Stimulated activated naive CD8-positive, alpha-beta T cell treated with anti-CD3 and anti-CD28 coated beads, Interleukin-15, amount 100 ng/mL, for 72 hours (primary cell): ENCODE measurements around the gene TVP23A.
"Not testable (repeated sequence)": the region's sequence is repeated elsewhere in the genome, so short reads cannot be mapped to it uniquely, and the experiment has no call there.

Source experiments
- ATAC-seq: fragments of 150-1000 bp; cut with Tn5 transposase; 2 replicates; pipeline ENCODE4 v1.10.0; 2021; ENCODE audit warnings: mild to moderate bottlenecking, moderate library complexity
- DNase-seq, 2 donors: peaks; one replicate each; pipeline ENCODE4 v3.0.0; 2021 to 2022
- H3K27ac Mint-ChIP-seq, 2 donors: one replicate each; pipeline ENCODE4 v1.8.0; 2022; ENCODE audit warnings: mild to moderate bottlenecking in 2 of 2, mixed read lengths in 2 of 2, moderate library complexity in 2 of 2
- H3K27me3 Mint-ChIP-seq: one replicate; pipeline ENCODE4 v1.8.0; 2022; ENCODE audit warnings: mixed read lengths
- H3K4me1 Mint-ChIP-seq: one replicate; pipeline ENCODE4 v1.8.0; 2022; ENCODE audit warnings: mild to moderate bottlenecking, mixed read lengths
- H3K4me3 Mint-ChIP-seq, 2 donors: one replicate each; pipeline ENCODE4 v1.8.0; 2022; ENCODE audit warnings: mild to moderate bottlenecking in 2 of 2, mixed read lengths in 2 of 2, moderate library complexity in 1 of 2
- H3K9me3 Mint-ChIP-seq, 2 donors: one replicate each; pipeline ENCODE4 v1.8.0; 2022; ENCODE audit warnings: mixed read lengths in 2 of 2

The TVP23A gene

GRCh38 chr16:10782628-10783027 is 36.0 kb downstream of the TVP23A start:
- DNase-seq (no peak), ATAC-seq (no peak)
- no peaks in the 10 kb centered on the region for H3K9me3 Mint-ChIP-seq
- H3K27me3 Mint-ChIP-seq, result peaks cover 39% of the 10 kb centered on the region
- no peak overlapping the region for H3K27ac Mint-ChIP-seq
- no peak overlapping the region for H3K4me3 Mint-ChIP-seq
- peaks cover 7% of the 10 kb centered on the region for H3K4me1 Mint-ChIP-seq

DNA sequence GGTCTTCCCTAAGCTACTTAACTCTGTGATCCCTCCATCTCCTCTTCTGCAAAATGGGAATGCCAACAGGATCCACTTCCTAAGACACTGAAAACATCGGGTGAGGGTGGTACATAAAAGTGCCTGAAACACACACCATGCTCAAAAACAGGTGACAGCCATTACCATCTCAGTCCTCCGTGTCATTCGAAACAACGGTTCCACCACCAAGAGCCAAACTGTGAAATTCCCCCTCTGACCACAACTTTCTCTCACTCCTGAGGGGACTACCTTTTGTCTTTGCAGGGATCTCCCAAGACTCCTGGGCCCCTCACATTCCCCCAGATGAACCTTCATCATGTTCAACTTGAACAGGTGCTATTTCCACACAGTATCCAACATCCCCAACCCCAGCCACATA is 38.0 kb downstream of the TVP23A start:
- H3K9me3 Mint-ChIP-seq, result no peaks in the 10 kb centered on the region
- peaks cover 21% of the 10 kb centered on the region for H3K4me1 Mint-ChIP-seq
- ATAC-seq (no peak), DNase-seq (no peak)
- no peak overlapping the region for H3K4me3 Mint-ChIP-seq
- H3K27me3 Mint-ChIP-seq, result peaks cover 39% of the 10 kb centered on the region
- no peak overlapping the region for H3K27ac Mint-ChIP-seq

DNA sequence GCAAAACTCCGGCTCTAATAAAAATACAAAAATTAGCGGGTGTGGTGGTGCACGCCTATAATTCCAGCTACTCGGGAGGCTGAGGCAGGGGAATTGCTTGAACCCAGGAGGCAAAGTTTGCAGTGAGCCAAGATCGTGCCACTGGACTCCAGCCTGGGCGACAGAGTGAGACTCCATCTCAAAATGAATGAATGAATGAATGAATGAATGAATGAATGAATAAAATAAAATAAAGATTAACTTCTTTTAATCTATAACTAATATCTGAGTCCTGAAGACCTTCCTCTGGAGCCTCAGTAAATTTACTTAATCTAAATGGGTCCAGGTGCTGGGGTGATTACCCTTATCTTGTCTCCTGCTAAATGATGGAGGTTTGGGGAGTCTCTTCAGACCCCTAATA is 38.7 kb downstream of the TVP23A start:
- not testable (repeated sequence) for H3K27ac Mint-ChIP-seq, DNase-seq, H3K4me3 Mint-ChIP-seq, ATAC-seq, H3K9me3 Mint-ChIP-seq
- H3K27me3 Mint-ChIP-seq, result peaks cover 45% of the 10 kb centered on the region
- H3K4me1 Mint-ChIP-seq, result peaks cover 27% of the 10 kb centered on the region

- Mint-ChIP-seq H3K27me3 (peaks cover 43% of the 10 kb centered on the region), H3K9me3 (no peaks in the 10 kb centered on the region), H3K4me1 (peaks cover 27% of the 10 kb centered on the region), H3K4me3 (no peak overlapping the region), H3K27ac (no peak overlapping the region)
- no peak for ATAC-seq
- no peak for DNase-seq
Measured at GRCh38 chr16:10777356-10777755, 41.2 kb downstream of the TVP23A start.

DNA sequence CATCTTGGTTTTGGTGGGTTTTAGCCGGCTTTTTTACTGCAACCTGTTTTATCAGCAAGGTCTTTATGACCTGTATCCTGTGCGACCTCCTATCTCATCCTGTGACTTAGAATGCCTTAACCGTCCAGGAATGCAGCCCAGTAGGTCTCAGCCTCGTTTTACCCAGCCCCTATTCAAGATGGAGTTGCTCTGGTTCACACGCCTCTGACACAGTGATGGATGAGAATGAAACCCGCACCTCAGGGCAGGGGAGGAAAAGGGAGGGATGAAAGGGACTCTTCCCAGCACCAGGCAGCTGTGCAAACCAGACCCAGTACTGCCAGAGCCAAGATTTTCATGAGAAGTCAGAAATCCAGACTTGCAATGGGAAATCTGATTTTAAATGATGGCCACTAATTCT is 41.7 kb downstream of the TVP23A start:
- peaks cover 39% of the 10 kb centered on the region for H3K27me3 Mint-ChIP-seq
- H3K27ac Mint-ChIP-seq, H3K4me3 Mint-ChIP-seq, ATAC-seq, DNase-seq, H3K9me3 Mint-ChIP-seq: not testable (repeated sequence)
- peaks cover 27% of the 10 kb centered on the region for H3K4me1 Mint-ChIP-seq

- H3K9me3 Mint-ChIP-seq, result no peaks in the 10 kb centered on the region
- H3K4me1 Mint-ChIP-seq, result peaks cover 30% of the 10 kb centered on the region
- no peak overlapping the region for H3K27ac Mint-ChIP-seq
- H3K27me3 Mint-ChIP-seq, result peaks cover 32% of the 10 kb centered on the region
- peak; percentile 94 for ATAC-seq
- DNase-seq, result peak in 1 of 2 donors; percentile 20
- no peak overlapping the region for H3K4me3 Mint-ChIP-seq
Measured at GRCh38 chr16:10776280-10776679, 42.3 kb downstream of the TVP23A start.

DNA sequence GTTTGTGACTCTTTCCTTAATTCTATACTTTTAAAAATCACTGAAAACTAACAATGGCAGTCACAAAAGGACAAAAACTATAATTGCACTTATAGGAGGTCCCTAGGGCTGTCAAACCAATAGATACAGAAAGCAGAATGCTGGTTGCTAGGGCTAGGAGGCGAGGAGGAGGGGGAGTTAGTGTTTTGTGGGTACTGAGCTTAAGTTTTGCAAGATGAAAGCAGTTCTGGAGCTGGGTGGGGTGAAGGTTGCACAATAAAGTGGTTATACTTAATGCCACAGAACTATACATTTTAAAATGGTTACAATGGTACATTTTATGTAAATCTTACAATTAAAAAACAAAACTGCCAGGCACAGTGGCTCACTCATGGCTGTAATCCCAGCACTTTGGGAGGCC is 47.7 kb downstream of the TVP23A start:
- no peak overlapping the region for H3K4me3 Mint-ChIP-seq
- H3K27ac Mint-ChIP-seq, result peak overlapping the region in 1 of 2 donors; percentile 7
- no peaks in the 10 kb centered on the region for H3K9me3 Mint-ChIP-seq
- H3K4me1 Mint-ChIP-seq, result peaks cover 22% of the 10 kb centered on the region
- ATAC-seq (no peak), DNase-seq (no peak)
- H3K27me3 Mint-ChIP-seq, result peaks cover 7% of the 10 kb centered on the region

GRCh38 chr16:10769381-10769780 is 49.2 kb downstream of the TVP23A start:
- H3K9me3 Mint-ChIP-seq, result no peaks in the 10 kb centered on the region

DNA sequence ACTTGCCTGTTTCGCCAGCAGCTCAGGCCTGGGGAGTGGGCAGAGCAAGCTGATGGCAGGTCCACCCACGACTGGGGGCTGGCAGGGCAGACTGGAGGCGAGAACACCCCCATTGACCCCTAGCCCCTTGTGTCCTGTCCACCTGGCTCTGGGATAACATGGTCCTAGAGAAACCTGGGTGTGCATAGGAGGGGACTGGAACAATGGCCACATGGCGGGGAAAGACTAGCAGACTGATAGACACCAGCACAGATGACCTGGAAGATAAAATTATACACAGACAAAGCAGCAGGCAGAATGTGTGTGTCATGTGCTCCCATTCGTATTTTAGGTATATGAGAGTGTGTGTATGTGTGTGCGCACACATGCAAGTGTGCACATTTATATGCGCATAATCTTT is 51.5 kb downstream of the TVP23A start:
- H3K27ac Mint-ChIP-seq, result no peak overlapping the region
- ATAC-seq, result no peak
- DNase-seq, result no peak
- peaks cover 26% of the 10 kb centered on the region for H3K4me1 Mint-ChIP-seq
- H3K4me3 Mint-ChIP-seq, result no peak overlapping the region
- H3K27me3 Mint-ChIP-seq, result no peaks in the 10 kb centered on the region
- peaks cover 0 to 16% of the 10 kb centered on the region in 2 donors for H3K9me3 Mint-ChIP-seq

More at GRCh38 chr16:10769381-10769780, 49.2 kb downstream of the TVP23A start:
- DNase-seq, result no peak
- H3K4me3 Mint-ChIP-seq, result no peak overlapping the region
- H3K27ac Mint-ChIP-seq, result no peak overlapping the region
- peaks cover 26% of the 10 kb centered on the region for H3K4me1 Mint-ChIP-seq
- no peaks in the 10 kb centered on the region for H3K27me3 Mint-ChIP-seq
- no peak for ATAC-seq

- DNase-seq, result peak in 1 of 2 donors; percentile 22
- H3K9me3 Mint-ChIP-seq, result peaks cover 0 to 16% of the 10 kb centered on the region in 2 donors
- H3K4me1 Mint-ChIP-seq, result peaks cover 18% of the 10 kb centered on the region
- peak overlapping the region in 1 of 2 donors; percentile 72 for H3K27ac Mint-ChIP-seq
- H3K27me3 Mint-ChIP-seq, result no peaks in the 10 kb centered on the region
- peak; percentile 85 for ATAC-seq
- H3K4me3 Mint-ChIP-seq, result no peak overlapping the region
Measured at GRCh38 chr16:10765772-10766171, 52.8 kb downstream of the TVP23A start.

DNA sequence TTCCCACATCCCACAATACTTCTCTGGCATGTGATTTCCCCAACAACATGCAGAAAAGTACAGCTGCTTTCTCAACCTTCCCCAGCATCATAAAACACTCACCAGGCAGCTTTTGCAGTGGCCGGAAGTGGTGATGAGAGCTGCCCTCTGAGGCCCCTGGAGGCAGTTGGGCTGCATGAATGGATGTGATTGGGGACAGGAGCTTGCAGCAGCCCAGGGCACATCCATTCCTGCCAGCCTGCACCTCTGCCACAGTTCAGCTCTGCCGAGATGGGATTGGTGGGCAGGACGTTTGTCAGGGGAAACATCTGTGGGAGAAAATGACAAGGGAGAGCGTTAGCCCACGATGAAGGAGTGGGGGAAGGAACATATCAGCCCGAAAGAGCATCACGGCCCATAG is 55.1 kb downstream of the TVP23A start:
- H3K27me3 Mint-ChIP-seq, result no peaks in the 10 kb centered on the region
- DNase-seq, result no peak
- no peak overlapping the region for H3K4me3 Mint-ChIP-seq
- peaks cover 0 to 16% of the 10 kb centered on the region in 2 donors for H3K9me3 Mint-ChIP-seq
- peaks cover 18% of the 10 kb centered on the region for H3K4me1 Mint-ChIP-seq
- ATAC-seq, result no peak
- no peak overlapping the region for H3K27ac Mint-ChIP-seq

DNA sequence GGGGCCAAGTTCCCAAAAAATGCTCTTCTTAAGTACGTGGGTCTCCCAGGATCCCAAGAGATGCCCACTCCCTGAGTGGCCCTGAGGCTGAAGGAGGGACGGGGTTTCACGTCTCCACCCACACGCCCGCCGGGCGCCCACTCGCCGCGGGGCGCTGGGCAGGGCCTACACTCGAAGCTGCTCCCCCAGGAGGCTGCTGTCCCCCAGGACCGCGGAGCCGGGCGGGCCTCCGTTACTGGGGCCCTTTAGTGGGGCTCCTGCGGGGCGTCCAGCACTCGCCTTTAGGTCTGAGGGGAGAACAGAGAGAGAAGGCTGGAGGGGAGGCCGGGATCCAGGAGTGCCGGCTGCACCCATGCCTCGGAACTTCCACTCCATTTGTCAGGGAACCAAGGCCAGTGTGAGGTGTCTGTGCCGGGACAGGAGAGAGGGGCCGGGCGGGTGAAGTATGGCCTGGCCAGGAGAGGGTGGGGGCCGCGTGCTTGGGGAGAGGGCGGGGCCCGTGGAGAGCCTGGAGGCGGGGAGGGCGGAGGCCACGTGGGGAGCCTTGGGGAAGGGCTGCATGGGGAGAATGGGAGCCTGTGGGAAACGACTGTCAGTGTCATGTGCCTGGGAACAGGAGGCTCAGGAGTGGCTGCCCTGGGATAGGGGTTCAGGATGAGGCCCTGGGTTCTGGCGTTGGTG is 56.1 kb downstream of the TVP23A start:
- Mint-ChIP-seq H3K4me1 (peaks cover 18% of the 10 kb centered on the region), H3K4me3 (no peak overlapping the region), H3K27ac (no peak overlapping the region), H3K9me3 (peaks cover 0 to 16% of the 10 kb centered on the region in 2 donors), H3K27me3 (no peaks in the 10 kb centered on the region)
- ATAC-seq, result peak; percentile 30
- no peak for DNase-seq

GRCh38 chr16:10761373-10761772 is 57.2 kb downstream of the TVP23A start:
- no peak overlapping the region for H3K27ac Mint-ChIP-seq

DNA sequence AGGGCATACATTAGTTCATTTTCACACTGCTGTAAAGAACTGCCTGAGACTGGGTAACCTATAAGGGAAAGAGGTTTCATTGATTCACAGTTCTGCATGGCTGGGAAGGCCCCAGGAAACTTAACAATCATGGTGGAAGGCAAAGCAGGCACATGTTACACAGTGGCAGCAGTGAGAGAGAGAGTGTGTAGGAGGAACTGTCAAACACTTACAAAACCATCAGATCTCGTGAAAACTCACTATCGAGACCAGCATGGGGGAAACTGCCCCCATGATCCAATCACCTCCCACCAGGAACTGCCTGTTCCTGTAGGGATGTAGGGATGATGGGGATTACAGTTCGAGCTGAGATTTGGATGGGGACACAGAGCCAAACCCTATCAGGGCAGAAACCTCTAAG is 57.7 kb downstream of the TVP23A start:
- no peak for ATAC-seq
- peaks cover 14% of the 10 kb centered on the region for H3K4me1 Mint-ChIP-seq

More at GRCh38 chr16:10761373-10761772, 57.2 kb downstream of the TVP23A start:
- peaks cover 17% of the 10 kb centered on the region for H3K4me1 Mint-ChIP-seq
- no peak overlapping the region for H3K4me3 Mint-ChIP-seq
- H3K9me3 Mint-ChIP-seq, result peaks cover 0 to 16% of the 10 kb centered on the region in 2 donors
- H3K27me3 Mint-ChIP-seq, result no peaks in the 10 kb centered on the region
- no peak for ATAC-seq
- DNase-seq, result no peak

DNA sequence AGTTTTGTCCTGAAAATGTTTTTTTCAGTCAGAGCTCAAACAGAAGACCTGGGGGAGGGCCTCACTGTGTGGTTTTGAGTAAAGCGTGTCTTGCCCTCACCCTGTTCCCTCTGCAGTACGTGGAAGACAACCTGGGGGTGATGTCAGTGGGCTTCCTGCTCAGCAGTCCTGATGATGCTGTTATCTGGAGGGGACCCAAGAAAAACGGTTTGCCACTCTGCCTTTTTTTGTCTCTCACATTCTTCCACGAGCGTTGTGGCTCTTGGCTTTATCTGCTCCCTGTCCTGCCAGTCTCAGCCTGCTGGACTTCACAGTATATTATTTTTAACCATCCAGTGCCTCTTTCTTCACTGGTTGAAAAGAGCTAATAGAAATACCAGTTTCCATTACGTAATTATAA is 62.0 kb downstream of the TVP23A start:
- no peak for DNase-seq
- Mint-ChIP-seq H3K27ac (no peak overlapping the region), H3K4me3 (no peak overlapping the region), H3K4me1 (peaks cover 19% of the 10 kb centered on the region), H3K9me3 (no peaks in the 10 kb centered on the region), H3K27me3 (no peaks in the 10 kb centered on the region)
- ATAC-seq, result no peak

More for the DNA sequence above, 57.7 kb downstream of the TVP23A start:
- no peak overlapping the region for H3K4me3 Mint-ChIP-seq
- H3K9me3 Mint-ChIP-seq, result peaks cover 0 to 16% of the 10 kb centered on the region in 2 donors
- H3K27me3 Mint-ChIP-seq, result no peaks in the 10 kb centered on the region
- no peak overlapping the region for H3K27ac Mint-ChIP-seq
- DNase-seq, result no peak

- DNase-seq (no peak), ATAC-seq (peak; percentile 70)
- Mint-ChIP-seq H3K4me3 (no peak overlapping the region), H3K4me1 (peaks cover 19% of the 10 kb centered on the region), H3K9me3 (no peaks in the 10 kb centered on the region), H3K27me3 (no peaks in the 10 kb centered on the region), H3K27ac (no peak overlapping the region)
Measured at GRCh38 chr16:10754941-10755340, 63.7 kb downstream of the TVP23A start.

- ATAC-seq (no peak), DNase-seq (no peak)
- H3K9me3 Mint-ChIP-seq, result no peaks in the 10 kb centered on the region
- H3K27me3 Mint-ChIP-seq, result no peaks in the 10 kb centered on the region
- H3K27ac Mint-ChIP-seq, result peak overlapping the region in 1 of 2 donors; percentile 19
- H3K4me1 Mint-ChIP-seq, result peaks cover 29% of the 10 kb centered on the region
- no peak overlapping the region for H3K4me3 Mint-ChIP-seq
Measured at GRCh38 chr16:10753670-10754069, 64.9 kb downstream of the TVP23A start.
